ENCODE measurements around the gene PRSS35. TPM values are rescaled to one million over a fixed set of nuclear protein-coding genes. Genes with fewer than 3 reads are reported as not detected.

PRSS35 gene
- polyA plus RNA-seq, 1 of the 3 experiments (the other 2 are of a cell fraction): 0.36 TPM

DNA sequence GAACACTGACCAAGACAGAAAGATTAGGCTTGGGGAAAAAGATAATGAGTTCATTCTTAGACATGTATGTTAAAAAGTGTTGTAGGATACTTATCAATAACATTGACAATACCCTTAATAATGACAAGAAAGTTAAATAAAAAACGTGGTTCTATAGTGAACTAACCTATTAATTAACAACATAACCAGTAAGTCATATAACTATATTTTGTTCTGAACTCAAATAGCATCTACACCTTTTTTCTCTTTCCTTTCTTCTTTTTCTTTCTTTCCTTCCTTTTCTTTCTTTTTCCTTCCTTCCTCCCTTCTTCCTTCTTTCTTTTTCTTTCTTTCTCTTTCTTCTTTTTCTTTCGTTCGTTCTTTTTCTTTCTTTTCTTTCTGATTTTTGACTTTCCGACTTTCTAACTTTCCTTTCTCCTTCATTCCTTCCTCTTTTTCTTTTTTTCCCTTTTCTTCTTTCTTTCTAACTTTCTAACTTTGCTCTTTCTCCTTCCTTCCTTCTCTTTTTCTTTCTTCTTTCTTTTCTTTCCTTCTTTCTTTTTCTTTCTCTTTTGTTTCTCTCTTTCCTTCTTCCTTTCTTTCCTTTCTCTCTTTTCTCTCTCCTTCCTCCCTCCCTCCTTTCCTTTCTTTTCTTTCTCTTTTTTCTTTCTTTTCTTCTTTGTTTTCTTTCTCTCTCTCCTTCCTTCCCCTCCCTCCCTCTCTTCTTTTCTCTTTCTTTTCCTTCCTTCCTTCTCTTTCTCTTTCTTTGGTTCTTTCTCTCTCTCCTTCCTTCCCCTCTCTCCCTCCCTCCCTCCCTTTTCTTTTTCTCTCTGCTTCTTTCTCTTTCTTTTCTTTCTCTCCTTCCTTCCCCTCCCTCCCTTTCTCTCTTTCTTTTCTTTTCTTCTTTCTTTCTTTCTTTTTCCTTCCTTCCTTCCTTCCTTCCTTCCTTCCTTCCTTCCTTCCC is 24.6 kb downstream of the PRSS35 start:
- H3K4me1 ChIP-seq (ENCODE audit: control insufficient read depth in 1 of 2, insufficient read depth in 2 of 2, low read depth in 1 of 2, low read length in 1 of 2): no peaks in the 10 kb centered on the region; a peak in 1 of 4 replicates
- H2AFZ ChIP-seq (ENCODE audit: low read depth): no peak overlapping the region; the same call in 1 of the 2 replicates
- CTCF ChIA-PET: interaction anchor here (0.6 to 1.0 kb wide), 6 partner anchors 12 to 346 kb away, joined by 3 to 4 read pairs (median 3); no protein-coding TSS in a partner anchor
- no peaks in the 10 kb centered on the region for H3K79me2 ChIP-seq (ENCODE audit: insufficient read depth)
- H3K4me2 ChIP-seq: no peak overlapping the region
- H3K27ac ChIP-seq (ENCODE audit: low read depth in 2 of 2, low read length in 1 of 2): no peak overlapping the region
- no peak for DNase-seq
- POLR2A ChIA-PET: no interaction called here
- TF ChIP-seq TAF1 (IDR thresholded peaks at IDR 0.05; ENCODE audit: borderline replicate concordance, low read depth, low read length): no peak
- no peak for TF ChIP-seq GATA2 (CRISPR knock-in tag; IDR thresholded peaks at IDR 0.05)
- TF ChIP-seq TCF12 (IDR thresholded peaks at IDR 0.05): no peak
- TF ChIP-seq JUND (IDR thresholded peaks at IDR 0.05): no peak
- no peak for TF ChIP-seq NRF1 (IDR thresholded peaks at IDR 0.05; ENCODE audit: low read depth, low read length)
- no peak for TF ChIP-seq MEF2A (IDR thresholded peaks at IDR 0.05; ENCODE audit: borderline replicate concordance, low read depth)
- TF ChIP-seq EP300 (IDR thresholded peaks at IDR 0.05; ENCODE audit: borderline replicate concordance in 1 of 2, low read depth in 1 of 2, low read length in 1 of 2): no peak
- TF ChIP-seq RAD21 (IDR thresholded peaks at IDR 0.05; ENCODE audit: low read length): no peak
- TF ChIP-seq, protein P1, sequence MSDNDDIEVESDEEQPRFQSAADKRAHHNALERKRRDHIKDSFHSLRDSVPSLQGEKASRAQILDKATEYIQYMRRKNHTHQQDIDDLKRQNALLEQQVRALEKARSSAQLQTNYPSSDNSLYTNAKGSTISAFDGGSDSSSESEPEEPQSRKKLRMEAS (IDR thresholded peaks at IDR 0.05; ENCODE audit: low read depth): no peak
- TF ChIP-seq, protein P2, sequence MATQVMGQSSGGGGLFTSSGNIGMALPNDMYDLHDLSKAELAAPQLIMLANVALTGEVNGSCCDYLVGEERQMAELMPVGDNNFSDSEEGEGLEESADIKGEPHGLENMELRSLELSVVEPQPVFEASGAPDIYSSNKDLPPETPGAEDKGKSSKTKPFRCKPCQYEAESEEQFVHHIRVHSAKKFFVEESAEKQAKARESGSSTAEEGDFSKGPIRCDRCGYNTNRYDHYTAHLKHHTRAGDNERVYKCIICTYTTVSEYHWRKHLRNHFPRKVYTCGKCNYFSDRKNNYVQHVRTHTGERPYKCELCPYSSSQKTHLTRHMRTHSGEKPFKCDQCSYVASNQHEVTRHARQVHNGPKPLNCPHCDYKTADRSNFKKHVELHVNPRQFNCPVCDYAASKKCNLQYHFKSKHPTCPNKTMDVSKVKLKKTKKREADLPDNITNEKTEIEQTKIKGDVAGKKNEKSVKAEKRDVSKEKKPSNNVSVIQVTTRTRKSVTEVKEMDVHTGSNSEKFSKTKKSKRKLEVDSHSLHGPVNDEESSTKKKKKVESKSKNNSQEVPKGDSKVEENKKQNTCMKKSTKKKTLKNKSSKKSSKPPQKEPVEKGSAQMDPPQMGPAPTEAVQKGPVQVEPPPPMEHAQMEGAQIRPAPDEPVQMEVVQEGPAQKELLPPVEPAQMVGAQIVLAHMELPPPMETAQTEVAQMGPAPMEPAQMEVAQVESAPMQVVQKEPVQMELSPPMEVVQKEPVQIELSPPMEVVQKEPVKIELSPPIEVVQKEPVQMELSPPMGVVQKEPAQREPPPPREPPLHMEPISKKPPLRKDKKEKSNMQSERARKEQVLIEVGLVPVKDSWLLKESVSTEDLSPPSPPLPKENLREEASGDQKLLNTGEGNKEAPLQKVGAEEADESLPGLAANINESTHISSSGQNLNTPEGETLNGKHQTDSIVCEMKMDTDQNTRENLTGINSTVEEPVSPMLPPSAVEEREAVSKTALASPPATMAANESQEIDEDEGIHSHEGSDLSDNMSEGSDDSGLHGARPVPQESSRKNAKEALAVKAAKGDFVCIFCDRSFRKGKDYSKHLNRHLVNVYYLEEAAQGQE (IDR thresholded peaks at IDR 0.05; ENCODE audit: low read depth, low read length): no peak
- no peak for TF ChIP-seq FOXJ3 (CRISPR knock-in tag; IDR thresholded peaks at IDR 0.05)
- no peak for TF ChIP-seq TEAD4 (IDR thresholded peaks at IDR 0.05; ENCODE audit: borderline replicate concordance, insufficient read depth)
- no peak for TF ChIP-seq SMC3 (IDR thresholded peaks at IDR 0.05; ENCODE audit: low read depth, low read length)
- TF ChIP-seq, protein P3, sequence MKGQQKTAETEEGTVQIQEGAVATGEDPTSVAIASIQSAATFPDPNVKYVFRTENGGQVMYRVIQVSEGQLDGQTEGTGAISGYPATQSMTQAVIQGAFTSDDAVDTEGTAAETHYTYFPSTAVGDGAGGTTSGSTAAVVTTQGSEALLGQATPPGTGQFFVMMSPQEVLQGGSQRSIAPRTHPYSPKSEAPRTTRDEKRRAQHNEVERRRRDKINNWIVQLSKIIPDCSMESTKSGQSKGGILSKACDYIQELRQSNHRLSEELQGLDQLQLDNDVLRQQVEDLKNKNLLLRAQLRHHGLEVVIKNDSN (IDR thresholded peaks at IDR 0.05; ENCODE audit: borderline replicate concordance, low read depth): no peak
- no peaks in the 10 kb centered on the region for H3K36me3 ChIP-seq (replicated peaks in 1 of 2; ENCODE audit: control insufficient read depth in 1 of 2, insufficient read depth in 2 of 2, low read length in 1 of 2)
- no peaks in the 10 kb centered on the region for H3K9me3 ChIP-seq
- no peaks in the 10 kb centered on the region for H3F3A ChIP-seq (replicated peaks; ENCODE audit: insufficient read depth)
- WGBS (ENCODE audit: low lambda C conversion rate): 70% methylated on average over 4 of the region's 4 CpGs
- no peaks in the 10 kb centered on the region for H3K9me2 ChIP-seq
- no peaks in the 10 kb centered on the region for H4K20me1 ChIP-seq (ENCODE audit: insufficient read depth)
- no peaks in the 10 kb centered on the region; the same call in 1 of the 2 replicates for H3K27me3 ChIP-seq (ENCODE audit: insufficient read depth)
- H3K4me3 ChIP-seq (ENCODE audit: low read depth in 2 of 2, low read length in 1 of 2): no peak overlapping the region
- no peak overlapping the region for H3K9ac ChIP-seq

Data from SK-N-SH (cell line).